ENCODE measurements around the gene KLK5.
"Not testable (repeated sequence)": the region's sequence is repeated elsewhere in the genome, so short reads cannot be mapped to it uniquely, and the experiment has no call there.

KLK5 gene

DNA sequence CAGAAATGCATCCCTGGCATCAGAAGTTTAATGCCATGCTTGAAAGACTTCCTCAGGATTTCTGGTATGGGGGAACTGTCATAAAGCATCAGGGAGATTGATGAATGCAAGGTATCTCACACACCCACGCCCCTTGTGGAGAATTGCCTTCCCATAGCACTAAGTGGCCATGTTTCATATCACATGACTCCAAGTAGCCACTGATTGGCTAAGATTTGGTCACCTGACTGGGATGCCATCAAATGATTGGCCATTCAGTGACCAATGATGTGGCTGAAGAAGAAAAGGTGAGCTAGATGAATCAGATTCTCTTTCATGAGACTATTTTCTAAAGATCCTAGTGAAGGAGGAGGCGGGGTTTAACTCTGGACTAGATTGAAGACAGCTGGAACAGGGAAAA lies 41.3 kb upstream of the KLK5 start:
- no peak overlapping the region for H3K4me3 ChIP-seq (ENCODE audit: low read length)
- TF ChIP-seq CTCF (IDR thresholded peaks at IDR 0.05; ENCODE audit: insufficient read depth, low read depth, low read length, missing control alignments) = no peak
- DNase-seq (ENCODE audit: low read depth) = no peak

- no peak overlapping the region for H3K4me3 ChIP-seq (ENCODE audit: low read length)
- TF ChIP-seq CTCF (IDR thresholded peaks at IDR 0.05; ENCODE audit: insufficient read depth, low read depth, low read length, missing control alignments) = no peak
- no peak for DNase-seq (ENCODE audit: low read depth)
These were observed 39.8 kb upstream of the KLK5 start for GRCh38 chr19:50992666-50993035.

DNA sequence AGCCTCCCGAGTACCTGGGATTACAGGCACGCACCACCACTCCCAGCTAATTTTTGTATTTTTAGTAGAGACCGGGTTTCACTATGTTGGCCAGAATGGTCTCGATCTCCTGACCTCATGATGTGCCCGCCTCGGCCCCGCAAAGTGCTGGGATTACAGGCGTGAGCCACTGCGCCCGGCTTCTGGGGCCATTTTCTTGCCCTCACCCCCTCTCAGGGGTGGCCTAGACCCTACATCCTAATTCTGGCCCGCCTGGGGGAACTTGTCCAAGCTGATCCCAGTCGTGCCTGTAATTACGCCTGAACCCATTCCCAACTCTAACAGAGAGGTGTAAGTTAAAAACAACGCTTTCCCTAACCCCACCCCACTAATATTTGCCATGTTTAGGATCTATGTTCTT lies 31.6 kb upstream of the KLK5 start:
- DNase-seq (ENCODE audit: low read depth); H3K4me3 ChIP-seq (ENCODE audit: low read length): not testable (repeated sequence)

- no peak for DNase-seq (ENCODE audit: low read depth)
- no peak for TF ChIP-seq CTCF (IDR thresholded peaks at IDR 0.05; ENCODE audit: insufficient read depth, low read depth, low read length, missing control alignments)
- H3K4me3 ChIP-seq (ENCODE audit: low read length) = peak within 1 kb of the TSS; percentile 16
These were observed 30.9 kb upstream of the KLK5 start, which contains the start of gene KLK7 for GRCh38 chr19:50983625-50984292. KLK7 (minus strand) TSS chr19:50983917; CDS start chr19:50982399, 1,518 bp downstream.

GRCh38 chr19:50982186-50982585 lies 29.3 kb upstream of the KLK5 start:
- no peak overlapping the region for H3K4me3 ChIP-seq (ENCODE audit: low read length)
- TF ChIP-seq CTCF (IDR thresholded peaks at IDR 0.05; ENCODE audit: insufficient read depth, low read depth, low read length, missing control alignments) = no peak
- no peak for DNase-seq (ENCODE audit: low read depth)

GRCh38 chr19:50981587-50982146 lies 28.8 kb upstream of the KLK5 start:
- TF ChIP-seq CTCF (IDR thresholded peaks at IDR 0.05; ENCODE audit: insufficient read depth, low read depth, low read length, missing control alignments) = no peak
- H3K4me3 ChIP-seq (ENCODE audit: low read length) = no peak overlapping the region
- DNase-seq (ENCODE audit: low read depth) = no peak

DNA sequence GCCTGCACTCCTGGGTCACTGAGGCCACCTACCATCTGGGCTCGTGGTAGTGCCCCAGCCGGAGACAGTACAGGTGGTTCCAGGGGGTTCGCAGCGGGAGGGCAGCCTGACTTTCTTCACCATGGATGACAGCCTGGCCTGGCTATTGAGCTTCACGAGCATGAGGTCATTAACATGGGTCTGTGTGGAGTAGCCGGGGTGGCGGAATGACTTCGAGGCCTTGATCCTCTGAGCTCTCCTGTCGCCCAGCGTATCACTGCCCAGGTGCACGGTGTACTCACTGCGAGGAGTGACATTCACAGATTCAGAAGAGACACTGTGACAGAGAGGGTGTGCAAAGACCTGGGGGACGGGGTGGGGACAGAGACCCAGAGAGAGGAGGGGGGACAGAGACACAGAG lies 27.4 kb upstream of the KLK5 start:
- TF ChIP-seq CTCF (IDR thresholded peaks at IDR 0.05; ENCODE audit: insufficient read depth, low read depth, low read length, missing control alignments) = no peak
- H3K4me3 ChIP-seq (ENCODE audit: low read length) = no peak overlapping the region
- no peak for DNase-seq (ENCODE audit: low read depth)

Measured in epithelial cell of esophagus (primary cell).